HUES64 (cell line): ENCODE data around the gene GBP3.

Experiments used
- H3K27ac ChIP-seq: 2 replicates; pipeline ENCODE4 v1.7.0; 2013; ENCODE audit warnings: low read depth, low read length, inconsistent platforms
- H3K27me3 ChIP-seq: 2 replicates; pipeline ENCODE4 v1.6.1; 2013; ENCODE audit warnings: mild to moderate bottlenecking, low read length; ENCODE audit not compliant: insufficient read depth
- H3K36me3 ChIP-seq: 2 replicates; pipeline ENCODE4 v1.6.1; 2013; ENCODE audit warnings: mild to moderate bottlenecking, low read length; ENCODE audit not compliant: insufficient read depth
- H3K4me1 ChIP-seq: 2 replicates; pipeline ENCODE4 v1.6.1; 2013; ENCODE audit warnings: mild to moderate bottlenecking, low read length, moderate library complexity; ENCODE audit not compliant: insufficient read depth
- H3K4me3 ChIP-seq: 2 replicates; pipeline ENCODE4 v1.5.1; 2013; ENCODE audit warnings: mild to moderate bottlenecking, low read length, moderate library complexity
- H3K9ac ChIP-seq: 2 replicates; pipeline ENCODE4 v1.6.1; 2013; ENCODE audit warnings: mild to moderate bottlenecking, low read depth, low read length
- H3K9me3 ChIP-seq: 2 replicates; pipeline ENCODE4 v1.6.1; 2013; ENCODE audit warnings: low read depth, low read length; ENCODE audit not compliant: insufficient read depth
- WGBS: fragments of 150-250, 120-280 bp; methylation state at CpG from one replicate; pipeline ENCODE4 v1.1.7; 2013; ENCODE audit warnings: missing lambda C conversion rate; 5-methylcytosine and 5-hydroxymethylcytosine counted together

The GBP3 gene

GRCh38 chr1:88973520-88974137 is 49.0 kb downstream of the GBP3 start:
- Histone ChIP-seq H3K36me3 (peaks cover 21% of the 10 kb centered on the region; the same call in 1 of the 2 replicates), H3K27ac (no peak overlapping the region), H3K9ac (no peak overlapping the region), H3K27me3 (no peaks in the 10 kb centered on the region), H3K4me3 (no peak overlapping the region), H3K9me3 (no peaks in the 10 kb centered on the region), H3K4me1 (no peaks in the 10 kb centered on the region)
- WGBS, result 80% methylated on average over 2 of the region's 2 CpGs

DNA sequence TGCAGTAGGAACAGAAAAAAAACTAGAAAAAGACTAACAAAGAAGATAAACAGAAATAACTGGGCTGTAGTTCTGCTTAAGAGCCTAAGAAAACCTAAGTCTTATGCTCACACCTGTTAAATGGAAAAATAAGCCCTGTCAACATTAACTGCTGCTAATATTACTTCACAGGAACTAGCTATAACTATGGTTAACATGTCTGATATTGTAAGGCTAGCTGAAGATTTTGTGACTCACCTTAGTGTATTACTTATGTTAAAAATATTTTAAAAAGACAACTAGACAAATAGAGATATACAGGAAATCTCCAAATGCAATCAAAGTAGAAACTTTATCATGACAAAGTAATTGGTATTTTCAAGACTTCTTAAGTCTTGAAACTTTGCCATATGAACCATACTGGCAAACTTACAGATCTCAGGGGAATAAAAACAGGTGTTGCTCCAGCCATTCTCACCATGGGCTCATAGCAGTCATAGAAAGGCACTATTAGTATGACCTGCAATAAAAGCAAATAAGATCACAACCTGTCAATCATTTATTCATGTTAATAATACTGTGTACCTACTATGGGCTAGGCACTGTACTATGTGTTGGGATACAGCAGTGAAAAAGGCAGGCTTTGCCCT is 60.9 kb downstream of the GBP3 start:
- Histone ChIP-seq H3K9me3 (no peaks in the 10 kb centered on the region), H3K4me1 (no peaks in the 10 kb centered on the region), H3K9ac (no peak overlapping the region), H3K4me3 (no peak overlapping the region), H3K27ac (no peak overlapping the region), H3K36me3 (peaks cover 86% of the 10 kb centered on the region), H3K27me3 (no peaks in the 10 kb centered on the region)

DNA sequence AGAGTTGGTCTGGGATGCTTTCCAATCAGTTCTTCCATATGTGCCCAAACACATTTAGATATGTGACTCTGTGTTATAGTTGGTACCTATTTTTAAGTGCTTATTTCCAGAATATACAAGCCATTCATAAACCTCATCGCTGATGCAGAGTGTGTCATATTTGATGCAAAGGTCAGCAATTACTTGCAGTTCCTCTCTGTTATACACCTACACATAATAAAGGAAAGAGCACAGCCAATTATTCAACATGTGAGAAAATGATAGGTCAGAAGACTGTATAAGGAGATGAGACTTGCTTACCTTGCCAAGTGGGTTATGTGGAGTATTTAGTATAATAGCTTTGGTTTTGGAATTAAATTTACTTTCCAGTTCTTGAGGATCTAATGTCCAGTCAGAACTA is 61.6 kb downstream of the GBP3 start:
- Histone ChIP-seq H3K27me3 (no peaks in the 10 kb centered on the region), H3K4me1 (no peaks in the 10 kb centered on the region), H3K27ac (no peak overlapping the region), H3K36me3 (peaks cover 86% of the 10 kb centered on the region), H3K9ac (no peak overlapping the region), H3K4me3 (no peak overlapping the region), H3K9me3 (no peaks in the 10 kb centered on the region)
- no CpG with 5 or more reads among the region's 1 CpG for WGBS
